HepG2 (cell line): ENCODE measurements around the gene SLC35B4. TPM values are rescaled to one million over a fixed set of nuclear protein-coding genes. Genes with fewer than 3 reads are reported as not detected.

Source experiments
- CENPT ChIP-seq: sonication (generic); formaldehyde crosslinking; IDR thresholded peaks from 2 replicates; pipeline ENCODE4 v1.8.0; 2022; ENCODE audit warnings: low read depth, mild to moderate bottlenecking, moderate library complexity, missing genetic modification reagents
- ETV6 ChIP-seq: sonication (generic); formaldehyde crosslinking; conservative IDR thresholded peaks from 2 replicates; pipeline ENCODE4 v1.4.0; 2020; ENCODE audit warnings: missing genetic modification reagents
- HDAC1 ChIP-seq: sonication (generic); formaldehyde crosslinking; IDR thresholded peaks from 2 replicates; pipeline ENCODE4 v1.5.1; 2020; ENCODE audit warnings: mild to moderate bottlenecking, missing genetic modification reagents
- KLF6 ChIP-seq: IDR thresholded peaks from 2 replicates; pipeline ENCODE4 v1.8.0; 2016; ENCODE audit warnings: missing biosample characterization, missing genetic modification reagents
- MXI1 ChIP-seq: IDR thresholded peaks from 3 replicates; pipeline ENCODE4 v1.6.1; 2012; ENCODE audit warnings: low read depth, low read length, inconsistent platforms, borderline replicate concordance
- NONO ChIP-seq, 2 experiments: fragments of 450-650 bp in 1 of 2; sonication (generic) in 1 of 2; formaldehyde crosslinking in 1 of 2; IDR thresholded peaks in 1 of 2; conservative IDR thresholded peaks in 1 of 2; 2 replicates each; pipeline versions ENCODE4 v1.6.1 to v1.8.0; 2017 to 2022; ENCODE audit warnings: mild to moderate bottlenecking in 1 of 2, missing genetic modification reagents in 1 of 2, moderate library complexity in 1 of 2
- NPAS2 ChIP-seq: sonication (generic); formaldehyde crosslinking; IDR thresholded peaks from 2 replicates; pipeline ENCODE4 v1.8.0; 2022; ENCODE audit warnings: mild to moderate bottlenecking, missing genetic modification reagents, borderline replicate concordance
- NR1H2 ChIP-seq: sonication (generic); formaldehyde crosslinking; IDR thresholded peaks from 2 replicates; pipeline ENCODE4 v1.8.1; 2022; ENCODE audit warnings: low read depth, missing genetic modification reagents, borderline replicate concordance
- POLR2AphosphoS5 ChIP-seq: IDR thresholded peaks from 2 replicates; pipeline ENCODE4 v1.6.1; 2012; ENCODE audit warnings: low read depth, low read length
- RXRB ChIP-seq: IDR thresholded peaks from 2 replicates; pipeline ENCODE4 v1.6.1; 2016; ENCODE audit warnings: borderline replicate concordance, missing genetic modification reagents, missing compliant biosample characterization
- TBP ChIP-seq: sonication (generic); formaldehyde crosslinking; IDR thresholded peaks from 2 replicates; pipeline ENCODE4 v1.5.0; 2020; ENCODE audit warnings: missing genetic modification reagents
- TEAD2 ChIP-seq: sonication (generic); formaldehyde crosslinking; IDR thresholded peaks from 2 replicates; pipeline ENCODE4 v1.9.0; 2021; ENCODE audit warnings: missing genetic modification reagents
- TIGD3 ChIP-seq: sonication (generic); formaldehyde crosslinking; IDR thresholded peaks from 2 replicates; pipeline ENCODE4 v1.5.1; 2020; ENCODE audit warnings: mild to moderate bottlenecking, missing genetic modification reagents, borderline replicate concordance
- ZFP36L2 ChIP-seq: sonication (generic); formaldehyde crosslinking; IDR thresholded peaks from 2 replicates; pipeline ENCODE4 v1.4.0; 2020; ENCODE audit warnings: missing genetic modification reagents
- ZNF614 ChIP-seq: IDR thresholded peaks from 2 replicates; pipeline ENCODE4 v1.6.1; 2018; ENCODE audit warnings: missing biosample characterization, missing genetic modification reagents, inconsistent platforms, borderline replicate concordance
- ZNF737 ChIP-seq: sonication (generic); formaldehyde crosslinking; IDR thresholded peaks from 2 replicates; pipeline ENCODE4 v1.5.0; 2020; ENCODE audit warnings: missing genetic modification reagents, mild to moderate bottlenecking, borderline replicate concordance
- polyA plus RNA-seq, 8 experiments: library from polyadenylated mRNA; depleted of rRNA in 3 of 8; stranded (reverse) in 7 of 8; unstranded in 1 of 8; fragments of >200 nt; fragmentation: Illumina TruSeq in 4 of 8; extraction: Trizol in 4 of 8; gene quantifications; 2 replicates each; pipeline versions ENCODE4 v1.2.1 to v1.2.3, GENCODE V29; 2011 to 2016; ENCODE audit warnings: low read depth in 4 of 8, missing spikeins in 1 of 8, mixed read lengths in 1 of 8; ENCODE audit not compliant: insufficient read depth in 1 of 8
- total RNA-seq, 5 experiments: library from RNA; depleted of rRNA; stranded (reverse); fragments of >200 nt; fragmentation: Illumina TruSeq; extraction: Trizol; gene quantifications; 2 replicates each; pipeline ENCODE4 v1.2.3, GENCODE V29; 2016; ENCODE audit warnings: low read depth in 1 of 5
- TF ChIP-seq, protein P1 (sequence below): sonication (generic); formaldehyde crosslinking; IDR thresholded peaks from 2 replicates; pipeline ENCODE4 v1.4.0; 2020; ENCODE audit warnings: low read depth, missing genetic modification reagents
- TF ChIP-seq, protein P2 (sequence below): sonication (generic); formaldehyde crosslinking; IDR thresholded peaks from 2 replicates; pipeline ENCODE4 v1.4.0; 2020; ENCODE audit warnings: missing genetic modification reagents
- TF ChIP-seq, protein P3 (sequence below): sonication (generic); formaldehyde crosslinking; IDR thresholded peaks from 2 replicates; pipeline ENCODE4 v1.8.1; 2022; ENCODE audit warnings: mild to moderate bottlenecking, missing genetic modification reagents
- TF ChIP-seq, protein P4 (sequence below): sonication (generic); formaldehyde crosslinking; IDR thresholded peaks from 2 replicates; pipeline ENCODE4 v1.8.0; 2022; ENCODE audit warnings: mild to moderate bottlenecking, missing genetic modification reagents, moderate library complexity

SLC35B4 gene
- total and polyA plus RNA-seq, 2 of the 13 experiments (the other 11 are each of a cell fraction or from before 2014, with no cell fraction given), result 17.1 to 17.8 TPM

- TF ChIP-seq, protein P1, sequence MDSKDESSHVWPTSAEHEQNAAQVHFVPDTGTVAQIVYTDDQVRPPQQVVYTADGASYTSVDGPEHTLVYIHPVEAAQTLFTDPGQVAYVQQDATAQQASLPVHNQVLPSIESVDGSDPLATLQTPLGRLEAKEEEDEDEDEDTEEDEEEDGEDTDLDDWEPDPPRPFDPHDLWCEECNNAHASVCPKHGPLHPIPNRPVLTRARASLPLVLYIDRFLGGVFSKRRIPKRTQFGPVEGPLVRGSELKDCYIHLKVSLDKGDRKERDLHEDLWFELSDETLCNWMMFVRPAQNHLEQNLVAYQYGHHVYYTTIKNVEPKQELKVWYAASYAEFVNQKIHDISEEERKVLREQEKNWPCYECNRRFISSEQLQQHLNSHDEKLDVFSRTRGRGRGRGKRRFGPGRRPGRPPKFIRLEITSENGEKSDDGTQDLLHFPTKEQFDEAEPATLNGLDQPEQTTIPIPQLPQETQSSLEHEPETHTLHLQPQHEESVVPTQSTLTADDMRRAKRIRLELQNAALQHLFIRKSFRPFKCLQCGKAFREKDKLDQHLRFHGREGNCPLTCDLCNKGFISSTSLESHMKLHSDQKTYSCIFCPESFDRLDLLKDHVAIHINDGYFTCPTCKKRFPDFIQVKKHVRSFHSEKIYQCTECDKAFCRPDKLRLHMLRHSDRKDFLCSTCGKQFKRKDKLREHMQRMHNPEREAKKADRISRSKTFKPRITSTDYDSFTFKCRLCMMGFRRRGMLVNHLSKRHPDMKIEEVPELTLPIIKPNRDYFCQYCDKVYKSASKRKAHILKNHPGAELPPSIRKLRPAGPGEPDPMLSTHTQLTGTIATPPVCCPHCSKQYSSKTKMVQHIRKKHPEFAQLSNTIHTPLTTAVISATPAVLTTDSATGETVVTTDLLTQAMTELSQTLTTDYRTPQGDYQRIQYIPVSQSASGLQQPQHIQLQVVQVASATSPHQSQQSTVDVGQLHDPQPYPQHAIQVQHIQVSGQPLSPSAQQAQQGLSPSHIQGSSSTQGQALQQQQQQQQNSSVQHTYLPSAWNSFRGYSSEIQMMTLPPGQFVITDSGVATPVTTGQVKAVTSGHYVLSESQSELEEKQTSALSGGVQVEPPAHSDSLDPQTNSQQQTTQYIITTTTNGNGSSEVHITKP (CRISPR knock-in tag), result peak; percentile 58; the same call in 1 of the 2 replicates
- TF ChIP-seq NONO (IDR thresholded peaks at IDR 0.05) (no peak), NONO (CRISPR knock-in tag; conservative IDR thresholded peaks at IDR 0.05) (peak; percentile 76), POLR2AphosphoS5 (peak; percentile 67), ZNF614 (CRISPR knock-in tag) (peak; percentile 71; the same call in 1 of the 2 replicates), NR1H2 (CRISPR knock-in tag) (no peak), KLF6 (CRISPR knock-in tag) (no peak), TEAD2 (CRISPR knock-in tag) (no peak), HDAC1 (CRISPR knock-in tag) (peak; percentile 54), TIGD3 (CRISPR knock-in tag) (no peak), MXI1 (peak; percentile 65; the same call in 1 of the 3 replicates), ZNF737 (CRISPR knock-in tag) (peak; percentile 84; the same call in 1 of the 2 replicates), ETV6 (no peak), ZFP36L2 (CRISPR knock-in tag) (no peak), CENPT (CRISPR knock-in tag) (no peak), TBP (CRISPR knock-in tag) (peak; percentile 31; the same call in 1 of the 2 replicates), NPAS2 (CRISPR knock-in tag) (no peak), RXRB (CRISPR knock-in tag) (peak; percentile 59; the same call in 1 of the 2 replicates)
- TF ChIP-seq, protein P2, sequence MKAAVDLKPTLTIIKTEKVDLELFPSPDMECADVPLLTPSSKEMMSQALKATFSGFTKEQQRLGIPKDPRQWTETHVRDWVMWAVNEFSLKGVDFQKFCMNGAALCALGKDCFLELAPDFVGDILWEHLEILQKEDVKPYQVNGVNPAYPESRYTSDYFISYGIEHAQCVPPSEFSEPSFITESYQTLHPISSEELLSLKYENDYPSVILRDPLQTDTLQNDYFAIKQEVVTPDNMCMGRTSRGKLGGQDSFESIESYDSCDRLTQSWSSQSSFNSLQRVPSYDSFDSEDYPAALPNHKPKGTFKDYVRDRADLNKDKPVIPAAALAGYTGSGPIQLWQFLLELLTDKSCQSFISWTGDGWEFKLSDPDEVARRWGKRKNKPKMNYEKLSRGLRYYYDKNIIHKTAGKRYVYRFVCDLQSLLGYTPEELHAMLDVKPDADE, result no peak
- TF ChIP-seq, protein P3, sequence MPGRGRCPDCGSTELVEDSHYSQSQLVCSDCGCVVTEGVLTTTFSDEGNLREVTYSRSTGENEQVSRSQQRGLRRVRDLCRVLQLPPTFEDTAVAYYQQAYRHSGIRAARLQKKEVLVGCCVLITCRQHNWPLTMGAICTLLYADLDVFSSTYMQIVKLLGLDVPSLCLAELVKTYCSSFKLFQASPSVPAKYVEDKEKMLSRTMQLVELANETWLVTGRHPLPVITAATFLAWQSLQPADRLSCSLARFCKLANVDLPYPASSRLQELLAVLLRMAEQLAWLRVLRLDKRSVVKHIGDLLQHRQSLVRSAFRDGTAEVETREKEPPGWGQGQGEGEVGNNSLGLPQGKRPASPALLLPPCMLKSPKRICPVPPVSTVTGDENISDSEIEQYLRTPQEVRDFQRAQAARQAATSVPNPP (CRISPR knock-in tag), result no peak
- TF ChIP-seq, protein P4, sequence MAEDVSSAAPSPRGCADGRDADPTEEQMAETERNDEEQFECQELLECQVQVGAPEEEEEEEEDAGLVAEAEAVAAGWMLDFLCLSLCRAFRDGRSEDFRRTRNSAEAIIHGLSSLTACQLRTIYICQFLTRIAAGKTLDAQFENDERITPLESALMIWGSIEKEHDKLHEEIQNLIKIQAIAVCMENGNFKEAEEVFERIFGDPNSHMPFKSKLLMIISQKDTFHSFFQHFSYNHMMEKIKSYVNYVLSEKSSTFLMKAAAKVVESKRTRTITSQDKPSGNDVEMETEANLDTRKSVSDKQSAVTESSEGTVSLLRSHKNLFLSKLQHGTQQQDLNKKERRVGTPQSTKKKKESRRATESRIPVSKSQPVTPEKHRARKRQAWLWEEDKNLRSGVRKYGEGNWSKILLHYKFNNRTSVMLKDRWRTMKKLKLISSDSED (CRISPR knock-in tag), result no peak
Measured at GRCh38 chr7:134316539-134317344, at the start of gene SLC35B4 (continued).
